Activated T-helper 1 cell treated with anti-CD3 and anti-CD28 coated beads, Interleukin-12 subunit alpha, Interleukin-12 subunit beta, Interleukin-2, Interleukin-4 antibody, amounts not matched to agents 30 ng/mL and 10 ng/mL and 1 ng/mL, durations not matched to agents 14 hours and 24 hours and 36 hours (primary cell): ENCODE data around the gene UBE4B. TPM values are rescaled to one million over a fixed set of nuclear protein-coding genes. Genes with fewer than 3 reads are reported as not detected.
"Not testable (repeated sequence)": the region's sequence is repeated elsewhere in the genome, so short reads cannot be mapped to it uniquely, and the experiment has no call there.

ENCODE experiments used
- DNase-seq: peaks from one replicate; pipeline ENCODE4 v3.0.0; 2021; ENCODE audit warnings: low spot score
- H3K27ac Mint-ChIP-seq: one replicate; pipeline ENCODE4 v1.8.0; 2021; ENCODE audit warnings: mild to moderate bottlenecking, mixed read lengths
- H3K27me3 Mint-ChIP-seq: one replicate; pipeline ENCODE4 v1.8.0; 2022; ENCODE audit warnings: mild to moderate bottlenecking, moderate library complexity, mixed read lengths; ENCODE audit not compliant: insufficient read depth
- H3K36me3 Mint-ChIP-seq: one replicate; pipeline ENCODE4 v1.8.0; 2021; ENCODE audit warnings: low read depth, mixed read lengths
- H3K4me1 Mint-ChIP-seq: one replicate; pipeline ENCODE4 v1.8.0; 2021; ENCODE audit warnings: low read depth, mixed read lengths
- H3K4me3 Mint-ChIP-seq: one replicate; pipeline ENCODE4 v1.8.0; 2021; ENCODE audit warnings: mild to moderate bottlenecking, moderate library complexity, mixed read lengths
- H3K9me3 Mint-ChIP-seq: one replicate; pipeline ENCODE4 v1.8.0; 2021; ENCODE audit warnings: mixed read lengths
- intact Hi-C: fragments of 100-400 bp; cut with micrococcal nuclease; formaldehyde crosslinking; loops from one replicate; pipeline ENCODE4 v1.15.1; 2024
- total RNA-seq: library from RNA; stranded (reverse); gene quantifications from 2 replicates; pipeline ENCODE4 v1.2.3, GENCODE V29; 2022

The UBE4B gene
- total RNA-seq, 1 donor from 2014 or later: 31.3 TPM

DNA sequence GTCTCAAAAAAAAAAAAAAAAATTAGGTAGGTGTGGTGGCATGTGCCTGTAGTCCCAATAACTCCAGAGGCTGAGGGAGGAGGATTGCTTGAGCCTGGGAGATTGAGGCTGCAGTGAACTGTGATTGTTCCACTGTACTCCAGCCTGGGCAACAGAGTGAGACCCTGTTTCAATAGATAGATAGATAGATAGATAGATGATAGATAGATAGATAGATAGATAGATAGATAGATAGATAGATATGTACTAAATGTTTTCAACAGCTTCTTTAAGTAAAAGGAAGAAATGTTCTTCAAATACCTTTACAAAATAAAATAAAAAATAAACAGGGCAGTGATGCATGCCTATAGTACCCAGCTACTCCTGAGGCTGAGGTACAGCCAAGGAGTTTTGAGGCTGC, 187.4 kb downstream of the UBE4B start:
- Mint-ChIP-seq H3K27ac (no peak overlapping the region), H3K4me3 (no peak overlapping the region), H3K36me3 (peaks cover 3% of the 10 kb centered on the region), H3K27me3 (no peaks in the 10 kb centered on the region), H3K9me3 (no peaks in the 10 kb centered on the region), H3K4me1 (peaks cover 27% of the 10 kb centered on the region)
- intact Hi-C loops: no loop called here
- DNase-seq: no peak

DNA sequence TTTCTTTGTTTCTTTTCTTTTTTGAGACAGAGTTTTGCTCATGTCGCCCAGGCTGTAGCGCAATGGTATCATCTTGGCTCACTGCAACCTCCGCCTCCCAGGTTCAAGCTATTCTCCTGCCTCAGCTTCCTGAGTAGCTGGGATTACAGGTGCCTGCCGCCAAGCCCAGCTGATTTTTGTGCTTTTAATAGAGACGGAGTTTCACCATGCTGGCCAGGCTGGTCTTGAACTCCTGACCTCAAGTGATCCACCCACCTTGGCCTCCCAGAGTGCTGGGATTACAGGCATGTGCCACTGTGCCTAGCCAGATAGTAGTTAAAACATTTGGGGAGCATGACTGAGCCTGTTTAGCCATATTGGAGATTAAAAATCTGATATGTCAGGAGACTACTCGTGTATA, 187.9 kb downstream of the UBE4B start:
- H3K4me3 Mint-ChIP-seq, H3K36me3 Mint-ChIP-seq, H3K27me3 Mint-ChIP-seq, DNase-seq, intact Hi-C loops, H3K27ac Mint-ChIP-seq, H3K9me3 Mint-ChIP-seq: not testable (repeated sequence)
- peaks cover 24% of the 10 kb centered on the region for H3K4me1 Mint-ChIP-seq

DNA sequence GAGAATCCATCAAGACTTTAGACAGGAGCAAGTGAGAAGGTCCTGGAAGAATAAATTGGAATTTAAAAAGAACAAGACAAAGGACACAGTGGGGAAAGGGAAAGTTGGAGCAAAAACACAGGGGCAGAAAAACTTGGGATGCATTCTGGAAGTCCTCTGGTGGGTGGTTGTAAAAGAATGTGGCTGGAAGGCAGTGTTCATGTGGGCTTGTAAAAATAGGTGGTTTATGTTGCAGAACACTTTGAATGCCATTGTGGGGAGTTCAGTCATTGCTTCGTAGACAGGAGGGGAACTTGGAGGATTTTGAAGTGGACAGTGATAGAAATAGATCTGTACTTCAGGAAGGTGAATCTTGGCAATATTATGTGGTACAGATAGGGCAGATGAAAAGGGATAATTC, 192.8 kb downstream of the UBE4B start:
- intact Hi-C loops: no loop called here
- no peak for DNase-seq
- Mint-ChIP-seq H3K4me1 (no peaks in the 10 kb centered on the region), H3K9me3 (no peaks in the 10 kb centered on the region), H3K27ac (no peak overlapping the region), H3K36me3 (no peaks in the 10 kb centered on the region), H3K27me3 (no peaks in the 10 kb centered on the region), H3K4me3 (no peak overlapping the region)

DNA sequence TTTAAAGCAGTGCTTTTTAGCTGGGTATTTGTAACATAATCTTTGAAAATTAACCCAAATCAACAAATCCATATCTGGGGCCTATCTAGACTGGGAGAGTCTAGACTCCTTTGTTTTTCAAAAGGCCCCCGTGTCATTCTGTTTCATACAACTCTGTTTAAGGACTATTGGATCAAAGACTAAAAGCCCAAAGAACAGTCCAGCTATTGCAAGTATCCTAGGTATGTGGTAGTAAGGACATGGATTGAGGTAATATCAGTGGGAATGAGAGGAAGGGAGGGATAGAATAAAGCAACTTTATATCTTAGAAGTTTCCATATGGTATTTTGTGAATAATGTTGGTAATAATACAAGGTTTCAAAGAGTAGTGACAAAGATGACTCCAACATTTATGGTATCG, 195.8 kb downstream of the UBE4B start:
- no peak overlapping the region for H3K27ac Mint-ChIP-seq
- no peaks in the 10 kb centered on the region for H3K27me3 Mint-ChIP-seq
- no peaks in the 10 kb centered on the region for H3K36me3 Mint-ChIP-seq
- no peaks in the 10 kb centered on the region for H3K4me1 Mint-ChIP-seq
- DNase-seq: no peak
- intact Hi-C loops: no loop called here
- H3K9me3 Mint-ChIP-seq: no peaks in the 10 kb centered on the region
- H3K4me3 Mint-ChIP-seq: no peak overlapping the region

DNA sequence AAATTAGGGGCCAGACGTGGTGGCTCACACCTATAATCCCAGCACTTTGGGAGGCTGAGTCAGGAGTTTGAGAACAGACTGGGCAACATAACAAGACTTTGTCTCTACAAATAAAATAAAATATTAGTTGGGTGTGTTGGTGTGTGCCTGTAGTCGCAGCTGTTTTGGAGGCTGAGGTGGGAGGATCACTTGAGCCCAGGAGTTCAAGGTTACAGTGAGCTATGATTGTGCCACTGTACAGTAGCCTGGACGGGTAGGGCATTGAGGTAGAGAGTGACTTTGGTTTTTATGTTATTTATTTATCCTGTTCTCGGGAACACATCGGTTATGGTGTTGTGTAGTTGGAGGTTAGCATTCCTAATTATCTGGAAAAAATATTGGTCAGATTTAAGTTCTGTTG, 197.1 kb downstream of the UBE4B start:
- DNase-seq: no peak
- H3K36me3 Mint-ChIP-seq: no peaks in the 10 kb centered on the region
- H3K9me3 Mint-ChIP-seq: no peaks in the 10 kb centered on the region
- intact Hi-C loops: no loop called here
- no peak overlapping the region for H3K4me3 Mint-ChIP-seq
- peaks cover 1% of the 10 kb centered on the region for H3K27me3 Mint-ChIP-seq
- H3K4me1 Mint-ChIP-seq: no peaks in the 10 kb centered on the region
- H3K27ac Mint-ChIP-seq: no peak overlapping the region

Other genes starting within 250 kb of the UBE4B start
- 48.0 and 48.6 TPM in 2 replicates for gene CLSTN1, start 209.0 kb upstream of the UBE4B start, total RNA-seq
- gene CTNNBIP1, start 122.7 kb upstream of the UBE4B start, total RNA-seq: 5.6 and 5.9 TPM in 2 replicates
- gene LZIC, start 89.6 kb upstream of the UBE4B start, total RNA-seq: 29.9 and 35.9 TPM in 2 replicates
- 5.0 and 5.8 TPM in 2 replicates for gene NMNAT1, start 89.5 kb upstream of the UBE4B start, total RNA-seq
- gene RBP7, start 35.7 kb upstream of the UBE4B start, total RNA-seq: not detected in 2 replicates
- gene KIF1B, start 177.6 kb downstream of the UBE4B start, total RNA-seq: 15.8 and 19.0 TPM in 2 replicates